Fibroblast of skin of left quadriceps (primary cell): ENCODE results near the gene MBD6.

Experiments
- DNase-seq, 2 experiments: peaks; one replicate each; pipeline ENCODE4 v3.0.0-alpha.2; 2013; ENCODE audit warnings: low read depth in 2 of 2

MBD6 gene

GRCh38 chr12:57575771-57576612, 53.4 kb downstream of the MBD6 start:
- no peak for DNase-seq

GRCh38 chr12:57576613-57577160, 54.1 kb downstream of the MBD6 start:
- DNase-seq = no peak

DNA sequence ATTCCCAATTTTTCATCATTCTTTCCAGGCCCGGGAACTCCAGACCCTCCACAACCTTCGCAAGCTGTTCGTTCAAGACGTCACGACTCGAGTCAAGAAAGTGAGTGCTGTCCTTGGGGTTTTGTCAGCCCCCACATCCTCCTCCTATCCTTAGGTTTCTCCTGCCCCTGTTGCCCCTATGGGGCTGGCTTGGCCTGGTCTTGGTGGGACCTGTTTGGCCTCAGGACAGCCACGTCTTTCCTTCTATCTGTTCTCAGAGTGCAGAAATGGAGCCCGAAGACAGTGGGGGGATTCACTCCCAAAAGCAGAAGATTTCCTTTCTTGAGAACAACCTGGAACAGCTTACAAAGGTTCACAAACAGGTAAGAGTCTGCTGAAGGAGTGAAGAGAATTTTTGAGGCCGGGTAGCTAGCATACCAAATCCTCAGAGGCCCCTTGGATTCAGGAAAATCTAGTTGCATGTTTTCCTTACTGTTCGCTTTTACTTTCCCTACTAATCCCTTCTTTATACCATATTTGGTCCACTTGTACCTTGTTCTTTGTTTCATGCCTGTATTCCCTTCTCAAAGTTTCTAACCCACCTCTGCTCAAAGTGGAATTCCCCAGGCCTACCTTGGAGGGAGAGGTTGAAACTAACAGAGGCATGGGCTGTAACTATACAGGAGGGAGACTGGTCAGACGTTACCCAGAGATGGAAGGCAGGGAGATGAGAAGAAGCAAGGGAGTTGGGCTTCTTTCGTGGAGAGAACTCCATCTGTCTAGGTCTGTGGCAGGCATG, 55.5 kb downstream of the MBD6 start:
- DNase-seq = no peak

DNA sequence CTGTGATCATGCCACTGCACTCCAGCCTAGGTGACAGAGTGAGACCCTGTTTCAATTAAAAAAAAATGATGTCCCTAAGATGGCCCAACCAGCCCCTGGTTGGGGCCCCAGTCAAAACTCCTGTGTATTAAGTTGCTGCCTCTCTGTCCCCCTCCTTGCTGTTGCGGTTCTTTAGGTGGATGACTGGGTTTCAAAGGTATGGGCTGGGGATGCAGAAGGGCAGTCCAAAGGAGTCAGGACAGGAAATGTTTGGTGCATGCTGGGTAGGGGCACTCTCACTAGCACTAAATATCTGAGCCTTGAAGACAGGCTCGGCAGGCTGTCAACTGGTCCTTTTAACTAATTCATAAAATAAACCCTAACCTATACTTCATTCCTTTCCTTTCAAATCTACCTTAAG, 56.4 kb downstream of the MBD6 start:
- no peak for DNase-seq
